Fibroblast of skin of left biceps (primary cell): ENCODE measurements around the gene OBSCN.

Experiments
- DNase-seq, 2 experiments: peaks; one replicate each; pipeline ENCODE4 v3.0.0-alpha.2; 2013; ENCODE audit warnings: low read depth in 2 of 2

Gene OBSCN

GRCh38 chr1:228289996-228290881 lies 82.4 kb downstream of the OBSCN start:
- DNase-seq: no peak

- no peak for DNase-seq
These were observed 84.2 kb downstream of the OBSCN start for GRCh38 chr1:228291906-228292608.

GRCh38 chr1:228292609-228292911 lies 84.7 kb downstream of the OBSCN start:
- no peak for DNase-seq

GRCh38 chr1:228293393-228293792 lies 85.5 kb downstream of the OBSCN start:
- DNase-seq: no peak

GRCh38 chr1:228293816-228294500 lies 86.1 kb downstream of the OBSCN start:
- DNase-seq: no peak

- no peak for DNase-seq
These were observed 86.9 kb downstream of the OBSCN start for GRCh38 chr1:228294717-228295116.

GRCh38 chr1:228295201-228295600 lies 87.4 kb downstream of the OBSCN start:
- no peak for DNase-seq

- DNase-seq: no peak
These were observed 88.1 kb downstream of the OBSCN start for GRCh38 chr1:228295981-228296380.

GRCh38 chr1:228297242-228297641 lies 89.4 kb downstream of the OBSCN start:
- DNase-seq: no peak

GRCh38 chr1:228297822-228298221 lies 90.0 kb downstream of the OBSCN start:
- DNase-seq: no peak

GRCh38 chr1:228298471-228298870 lies 90.6 kb downstream of the OBSCN start:
- DNase-seq: no peak

GRCh38 chr1:228299211-228299610 lies 91.4 kb downstream of the OBSCN start:
- DNase-seq: no peak

- DNase-seq: no peak
These were observed 92.1 kb downstream of the OBSCN start for GRCh38 chr1:228299901-228300300.

GRCh38 chr1:228302086-228302485 lies 94.2 kb downstream of the OBSCN start:
- DNase-seq: no peak

GRCh38 chr1:228303596-228303995 lies 95.8 kb downstream of the OBSCN start:
- no peak for DNase-seq

- DNase-seq: no peak
These were observed 96.4 kb downstream of the OBSCN start for GRCh38 chr1:228304225-228304624.

- no peak for DNase-seq
These were observed 97.0 kb downstream of the OBSCN start for GRCh38 chr1:228304766-228305395.

GRCh38 chr1:228305721-228306152 lies 97.9 kb downstream of the OBSCN start:
- no peak for DNase-seq

GRCh38 chr1:228306275-228307217 lies 98.7 kb downstream of the OBSCN start:
- DNase-seq: no peak

- DNase-seq: no peak
These were observed 99.6 kb downstream of the OBSCN start for GRCh38 chr1:228307218-228308023.
